Right renal cortex interstitium (tissue), 3 donors: ENCODE data around the gene NDUFB2. TPM values are rescaled to one million over a fixed set of nuclear protein-coding genes. Genes with fewer than 3 reads are reported as not detected.
"Not testable (repeated sequence)": the region's sequence is repeated elsewhere in the genome, so short reads cannot be mapped to it uniquely, and the experiment has no call there.

Experiments used
- DNase-seq, 3 donors: peaks; one replicate each; pipeline ENCODE4 v3.0.0-alpha.2; 2013; ENCODE audit warnings: low read depth in 3 of 3, low spot score in 2 of 3
- polyA plus RNA-seq, 3 donors: library from polyadenylated mRNA; unstranded; fragments of 120-200 nt; gene quantifications; one replicate each; pipeline ENCODE4 v1.2.1, GENCODE V29; 2013; ENCODE audit not compliant: insufficient read length in 3 of 3

The NDUFB2 gene
- polyA plus RNA-seq, 3 donors: 155 to 198 (median 186) TPM

DNA sequence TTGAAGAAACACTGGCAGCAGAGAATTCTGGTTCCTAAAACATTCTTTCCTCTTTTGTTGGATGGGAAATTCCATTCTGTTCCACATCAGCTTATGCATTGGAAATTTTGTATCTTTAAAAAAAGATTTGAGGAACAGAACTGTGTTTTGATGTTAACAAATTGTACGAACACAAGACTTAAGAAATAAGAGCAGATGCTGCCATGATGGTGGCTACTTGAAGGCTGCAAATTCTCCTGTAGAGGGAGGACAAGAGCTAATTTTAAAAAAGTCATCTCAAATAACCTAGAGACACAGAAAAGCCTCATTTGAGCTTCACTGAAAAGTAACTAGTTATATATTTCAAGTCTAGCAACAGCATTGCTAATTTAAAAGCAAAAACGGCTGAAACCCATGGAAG lies 29.8 kb downstream of the NDUFB2 start:
- no peak for DNase-seq

DNA sequence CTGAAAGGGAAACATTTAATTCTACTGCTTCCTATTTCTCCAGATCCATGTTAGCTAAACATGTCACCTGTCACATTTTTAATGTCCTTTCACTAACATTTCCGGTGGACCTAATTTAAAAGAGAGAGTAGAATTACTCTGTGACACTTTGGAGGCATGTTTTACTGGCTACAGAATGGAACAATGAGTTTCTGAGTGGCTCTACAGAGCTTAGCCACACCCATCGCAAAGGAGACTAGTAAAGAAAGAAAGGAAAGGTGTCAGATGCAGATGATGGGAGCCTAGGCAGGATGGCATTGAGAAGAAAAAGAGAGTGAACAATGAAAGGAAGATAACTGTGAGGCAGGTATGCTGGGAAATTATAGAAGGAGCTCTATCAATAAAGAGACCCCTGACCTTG lies 35.9 kb downstream of the NDUFB2 start:
- no peak for DNase-seq

- DNase-seq: no peak
These were observed 37.6 kb downstream of the NDUFB2 start for GRCh38 chr7:140734096-140734495.

GRCh38 chr7:140734729-140735128 lies 38.2 kb downstream of the NDUFB2 start:
- DNase-seq: no peak

GRCh38 chr7:140738280-140738679 lies 41.8 kb downstream of the NDUFB2 start:
- no peak for DNase-seq

DNA sequence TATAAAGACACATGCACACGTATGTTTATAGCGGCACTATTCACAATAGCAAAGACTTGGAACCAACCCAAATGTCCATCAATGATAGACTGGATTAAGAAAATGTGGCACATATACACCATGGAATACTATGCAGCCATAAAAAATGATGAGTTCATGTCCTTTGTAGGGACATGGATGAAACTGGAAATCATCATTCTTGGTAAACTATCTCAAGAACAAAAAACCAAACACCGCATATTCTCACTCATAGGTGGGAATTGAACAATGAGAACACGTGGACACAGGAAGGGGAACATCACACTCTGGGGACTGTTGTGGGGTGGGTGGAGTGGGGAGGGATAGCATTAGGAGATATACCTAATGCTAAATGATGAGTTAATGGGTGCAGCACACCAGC lies 46.7 kb downstream of the NDUFB2 start:
- not testable (repeated sequence) for DNase-seq

- no peak for DNase-seq
These were observed 47.5 kb downstream of the NDUFB2 start for GRCh38 chr7:140744005-140744404.

- DNase-seq: no peak
These were observed 49.0 kb downstream of the NDUFB2 start for GRCh38 chr7:140745266-140746058.

- DNase-seq: no peak
These were observed 50.2 kb downstream of the NDUFB2 start for GRCh38 chr7:140746751-140747150.

GRCh38 chr7:140752533-140752932 lies 56.0 kb downstream of the NDUFB2 start:
- no peak for DNase-seq

GRCh38 chr7:140754506-140754905 lies 58.0 kb downstream of the NDUFB2 start:
- no peak for DNase-seq

Other genes with a start within 250 kb of the NDUFB2 start
- 100 to 1,000 TPM; 135 to 146 (median 139) TPM for gene MKRN1, start 217.2 kb upstream of the NDUFB2 start, polyA plus RNA-seq
- gene DENND2A, start 55.9 kb upstream of the NDUFB2 start, polyA plus RNA-seq: 10 to 100 TPM; 37.1 to 40.4 (median 37.4) TPM
- gene ADCK2, start 23.8 kb upstream of the NDUFB2 start, polyA plus RNA-seq: 10 to 100 TPM; 24.7 to 25.5 (median 25.1) TPM
- 10 to 100 TPM; 22.5 to 26.3 (median 22.9) TPM for gene BRAF, start 228.2 kb downstream of the NDUFB2 start, polyA plus RNA-seq